ENCODE measurements around the gene PDCD1. TPM values are rescaled to one million over a fixed set of nuclear protein-coding genes. Genes with fewer than 3 reads are reported as not detected.

PDCD1 gene
- total and polyA plus RNA-seq, 10 of the 15 experiments (the other 5 are each of a cell fraction or from before 2014, with no cell fraction given) = 0.62 to 6.4 (median 2.9) TPM; not detected in 2

GRCh38 chr2:241843321-241844065, 15.2 kb downstream of the PDCD1 start:
- TF ChIP-seq GATAD2B (conservative IDR thresholded peaks at IDR 0.05; ENCODE audit: low read depth) (0 out of 2 replicates have a peak, but pooled peaks have one; percentile 13), EGR1 (IDR thresholded peaks at IDR 0.05; ENCODE audit: borderline replicate concordance in 1 of 2, low read depth in 2 of 2, low read length in 2 of 2) (peak in 1 of 2 experiments; percentile 79; a peak in 2 of 3 replicates), ZNF384 (IDR thresholded peaks at IDR 0.05; ENCODE audit: borderline replicate concordance, low read depth, low read length) (no peak), HDAC6 (IDR thresholded peaks at IDR 0.05; ENCODE audit: unreplicated experiment) (no peak), RAD51 (IDR thresholded peaks at IDR 0.05) (no peak), NFYA (IDR thresholded peaks at IDR 0.05; ENCODE audit: borderline replicate concordance, low read depth, low read length) (no peak)
- FAIRE-seq = no peak
- H3K36me3 ChIP-seq (ENCODE audit: control insufficient read depth in 2 of 2, insufficient read depth in 2 of 2, low read length in 1 of 2) = no peaks in the 10 kb centered on the region
- peak; percentile 12 for ATAC-seq
- H3K4me1 ChIP-seq (ENCODE audit: control insufficient read depth, insufficient read depth, low read length) = peaks cover 23% of the 10 kb centered on the region
- no peak for DNase-seq (ENCODE audit: low read depth, low spot score)
- no peaks in the 10 kb centered on the region; a peak in 1 of 4 replicates for H3K27me3 ChIP-seq (replicated peaks in 1 of 2; ENCODE audit: control insufficient read depth in 2 of 2, insufficient read depth in 2 of 2, low read length in 1 of 2)
- ChIA-PET SMC1A (ENCODE audit: uncharacterized antibody, unreplicated experiment) (interaction anchor here (0.7 to 1.0 kb wide), 2 partner anchors 25 to 80 kb away, joined by 3 to 5 read pairs; no protein-coding TSS in a partner anchor), CTCF (no interaction called here), POLR2A (interaction anchor here (0.6 to 1.8 kb wide), 5 partner anchors 16 to 225 kb away, joined by 3 to 26 read pairs (median 3); partner anchors contain the start of gene PDCD1), RAD21 (ENCODE audit: unreplicated experiment) (interaction anchor here (0.7 to 1.2 kb wide), 5 partner anchors 16 to 141 kb away, joined by 3 to 16 read pairs (median 5); partner anchors contain the start of gene ING5)
- no peaks in the 10 kb centered on the region for H3K79me2 ChIP-seq (ENCODE audit: control insufficient read depth, insufficient read depth, low read length)
- peak overlapping the region; percentile 43; the same call in 1 of the 2 replicates for H3K4me3 ChIP-seq
- BruUV-seq (replicated peaks) = TSS peak; percentile 88
- H3K9ac ChIP-seq (ENCODE audit: control insufficient read depth, insufficient read depth, low read length) = peak overlapping the region; percentile 44
- H3K4me2 ChIP-seq (ENCODE audit: control insufficient read depth, insufficient read depth) = peak overlapping the region; percentile 96
- in situ Hi-C loops (cut with MboI) = no loop called here
- intact Hi-C loops (cut with micrococcal nuclease; ENCODE audit: unreplicated experiment) = loop anchor here (5.0 to 10.0 kb wide), 2 partner anchors 41 to 109 kb away; partner anchors contain the start of gene D2HGDH
- peak overlapping the region; percentile 89; the same call in 1 of the 2 replicates for H2AFZ ChIP-seq (ENCODE audit: control insufficient read depth, low read depth, low read length)
- no peaks in the 10 kb centered on the region for H4K20me1 ChIP-seq (ENCODE audit: control insufficient read depth, insufficient read depth)
- 52% methylated on average over 27 of the region's 52 CpGs for WGBS (ENCODE audit: insufficient coverage, insufficient replicate concordance, low lambda C conversion rate, missing lambda C conversion rate)
- H3K27ac ChIP-seq (ENCODE audit: control insufficient read depth, insufficient read depth) = peak overlapping the region; percentile 58; the same call in 1 of the 2 replicates
- no peaks in the 10 kb centered on the region for H3K9me3 ChIP-seq (replicated peaks; ENCODE audit: control insufficient read depth, insufficient read depth, low read length)
